GM12878 (cell line): ENCODE results near the gene SUSD5. TPM values are rescaled to one million over a fixed set of nuclear protein-coding genes. Genes with fewer than 3 reads are reported as not detected.

Source experiments
- ATAC-seq: fragments of 200-7000 bp; cut with Tn5 transposase; 3 replicates; pipeline ENCODE4 v1.9.1; 2020; ENCODE audit warnings: mild to moderate bottlenecking, moderate library complexity
- BruUV-seq: library from RNA; stranded (reverse); fragments of 400-500 nt; replicated peaks from 2 replicates; lab custom pipeline; 2021; lab: Mats Ljungman, UMichigan
- CTCF ChIA-PET: fragments of 300-600 bp; sonication (Branson Sonifier 250); formaldehyde crosslinking; extraction: SDS; loops from one replicate; lab custom pipeline; 2021; ENCODE audit warnings: inconsistent platforms; lab: Yijun Ruan, JAX
- POLR2A ChIA-PET: fragments of 350-600 bp; formaldehyde crosslinking; extraction: SDS; loops from one replicate; lab custom pipeline; 2021; ENCODE audit warnings: inconsistent platforms; lab: Charles Lee
- RAD21 ChIA-PET: fragments of 300-600 bp; sonication (Branson Sonifier 250); formaldehyde crosslinking; loops from one replicate; lab custom pipeline; 2023; ENCODE audit warnings: antibody characterized with exemption; ENCODE audit not compliant: unreplicated experiment; lab: Charles Lee
- SMC1A ChIA-PET: fragments of 300-600 bp; sonication (Branson Sonifier 250); formaldehyde crosslinking; loops from one replicate; lab custom pipeline; 2023; ENCODE audit not compliant: unreplicated experiment, uncharacterized antibody; lab: Charles Lee
- DNase-seq: peaks from one replicate; pipeline ENCODE4 v3.0.0-alpha.2; 2011; ENCODE audit warnings: low read depth, low spot score
- FAIRE-seq: peaks from 3 replicates; lab custom pipeline; 2011; peaks lifted over from hg19 to GRCh38; lab: Jason Lieb, UNC
- H2AFZ ChIP-seq: 2 replicates; pipeline ENCODE4 v1.6.0; 2011; ENCODE audit warnings: low read depth, low read length, control low read depth; ENCODE audit not compliant: control insufficient read depth
- H3K27ac ChIP-seq: 2 replicates; pipeline ENCODE4 v1.5.1; 2011; ENCODE audit warnings: control low read depth; ENCODE audit not compliant: control insufficient read depth, insufficient read depth
- H3K27me3 ChIP-seq, 2 experiments: replicated peaks in 1 of 2; 2 replicates each; pipeline versions ENCODE4 v1.6.0 to v1.6.1; 2011; ENCODE audit warnings: low read length in 1 of 2; ENCODE audit not compliant: control insufficient read depth in 2 of 2, insufficient read depth in 2 of 2
- H3K36me3 ChIP-seq, 2 experiments: 2 replicates each; pipeline ENCODE4 v1.5.1; 2011; ENCODE audit warnings: low read length in 1 of 2; ENCODE audit not compliant: control insufficient read depth in 2 of 2, insufficient read depth in 2 of 2
- H3K4me1 ChIP-seq: 2 replicates; pipeline ENCODE4 v1.6.1; 2011; ENCODE audit warnings: mild to moderate bottlenecking, low read length, moderate library complexity, mixed read lengths; ENCODE audit not compliant: control insufficient read depth, insufficient read depth
- H3K4me2 ChIP-seq: 2 replicates; pipeline ENCODE4 v1.6.0; 2011; ENCODE audit warnings: control low read depth; ENCODE audit not compliant: control insufficient read depth, insufficient read depth
- H3K4me3 ChIP-seq: fragments of 200-600 bp; sonication (generic); 2 replicates; pipeline ENCODE4 v1.5.1; 2016
- H3K79me2 ChIP-seq: 2 replicates; pipeline ENCODE4 v1.6.0; 2011; ENCODE audit warnings: low read length; ENCODE audit not compliant: control insufficient read depth, insufficient read depth
- H3K9ac ChIP-seq: 2 replicates; pipeline ENCODE4 v1.8.0; 2011; ENCODE audit warnings: low read length, control low read depth, mixed read lengths; ENCODE audit not compliant: control insufficient read depth, insufficient read depth
- H3K9me3 ChIP-seq: replicated peaks from 3 replicates; pipeline ENCODE4 v1.5.1; 2011; ENCODE audit warnings: mild to moderate bottlenecking, low read length; ENCODE audit not compliant: control insufficient read depth, insufficient read depth
- H4K20me1 ChIP-seq: 2 replicates; pipeline ENCODE4 v1.6.0; 2011; ENCODE audit not compliant: control insufficient read depth, insufficient read depth
- ASH2L ChIP-seq: fragments of 300-600, 200-600 bp; sonication (generic); IDR thresholded peaks from 2 replicates; pipeline ENCODE4 v1.6.1; 2017; ENCODE audit warnings: low read depth, mild to moderate bottlenecking, borderline replicate concordance
- BACH1 ChIP-seq: fragments of 450-650 bp; IDR thresholded peaks from 2 replicates; pipeline ENCODE4 v1.6.1; 2017; ENCODE audit warnings: mild to moderate bottlenecking, borderline replicate concordance
- EGR1 ChIP-seq, 2 experiments: IDR thresholded peaks; 1 replicate in 1 of 2; 2 replicates in 1 of 2; pipeline ENCODE4 v1.6.1; 2011 to 2012; ENCODE audit warnings: low read depth in 2 of 2, low read length in 2 of 2, borderline replicate concordance in 1 of 2, mild to moderate bottlenecking in 1 of 2, moderate library complexity in 1 of 2
- JUND ChIP-seq: IDR thresholded peaks from 2 replicates; pipeline ENCODE4 v1.6.1; 2012; ENCODE audit warnings: low read depth, mild to moderate bottlenecking, low read length, improper control_type of control experiment, moderate library complexity
- MYB ChIP-seq: fragments of 150-350 bp; IDR thresholded peaks from 2 replicates; pipeline ENCODE4 v1.6.1; 2014; ENCODE audit warnings: mild to moderate bottlenecking, low read depth, low read length, borderline replicate concordance
- RCOR1 ChIP-seq: conservative IDR thresholded peaks from 2 replicates; pipeline ENCODE4 v1.6.1; 2012; ENCODE audit warnings: low read depth, low read length, improper control_type of control experiment
- SMAD5 ChIP-seq: IDR thresholded peaks from 2 replicates; pipeline ENCODE4 v1.6.1; 2016; ENCODE audit warnings: antibody characterized with exemption, low read depth
- TBL1XR1 ChIP-seq: IDR thresholded peaks from 2 replicates; pipeline ENCODE4 v1.6.1; 2012; ENCODE audit warnings: low read depth, low read length, improper control_type of control experiment
- WGBS: methylation state at CpG from one replicate; pipeline ENCODE4 v1.1.6; 2016; ENCODE audit warnings: low lambda C conversion rate; ENCODE audit not compliant: insufficient replicate concordance, insufficient coverage; ENCODE audit errors: missing lambda C conversion rate; 5-methylcytosine and 5-hydroxymethylcytosine counted together
- in situ Hi-C: fragments of 300-500 bp; cut with MboI; formaldehyde crosslinking; loops from 9 replicates; pipeline ENCODE4 v1.14.3; 2018; ENCODE audit warnings: mixed read lengths
- intact Hi-C: fragments of 100-400 bp; cut with micrococcal nuclease; formaldehyde crosslinking; loops from one replicate; pipeline ENCODE4 v1.14.2; 2022; ENCODE audit not compliant: unreplicated experiment
- polyA plus RNA-seq, 11 experiments: library from polyadenylated mRNA; depleted of rRNA in 4 of 11; unstranded in 6 of 11; stranded (reverse) in 5 of 11; fragments of >200 nt; fragmentation: Nextera tagmentation in 4 of 11; fragmentation: Illumina TruSeq in 1 of 11; extraction: Ambion mirVana in 4 of 11; extraction: Trizol in 1 of 11; gene quantifications; 1 replicate in 1 of 11; 2 replicates in 10 of 11; pipeline versions ENCODE4 v1.2.1 to v1.2.3, GENCODE V29; 2011 to 2016; ENCODE audit warnings: inconsistent platforms in 2 of 11, missing spikeins in 2 of 11, low read depth in 1 of 11
- total RNA-seq, 4 experiments: library from RNA; depleted of rRNA in 3 of 4; stranded (reverse); fragments of >200 nt in 3 of 4; fragmentation: Illumina TruSeq in 1 of 4; extraction: Trizol in 1 of 4; gene quantifications; 2 replicates each; pipeline versions ENCODE4 v1.2.1 to v1.2.3, GENCODE V29; 2013 to 2021
- TF ChIP-seq, protein P1 (sequence below): fragments of 450-650 bp; IDR thresholded peaks from 2 replicates; pipeline ENCODE4 v1.6.1; 2018; ENCODE audit warnings: borderline replicate concordance, mild to moderate bottlenecking; ENCODE audit not compliant: partially characterized antibody
- TF ChIP-seq, protein P2 (sequence below): fragments of 450-650 bp; IDR thresholded peaks from 2 replicates; pipeline ENCODE4 v1.6.1; 2017; ENCODE audit warnings: mild to moderate bottlenecking, low read depth, inconsistent platforms; ENCODE audit not compliant: poor library complexity, severe bottlenecking
- TF ChIP-seq, protein P3 (sequence below): fragments of 450-650 bp; IDR thresholded peaks from 2 replicates; pipeline ENCODE4 v1.6.1; 2018; ENCODE audit warnings: mild to moderate bottlenecking, low read depth, moderate library complexity; ENCODE audit not compliant: partially characterized antibody
- TF ChIP-seq, protein P4 (sequence below): fragments of 450-650 bp; conservative IDR thresholded peaks from 2 replicates; pipeline ENCODE4 v1.6.1; 2017; ENCODE audit warnings: mild to moderate bottlenecking, moderate library complexity

SUSD5 gene
- total and polyA plus RNA-seq, 10 of the 15 experiments (the other 5 are each of a cell fraction or from before 2014, with no cell fraction given) = 0.01 to 0.05 (median 0.03) TPM; not detected in 4

DNA sequence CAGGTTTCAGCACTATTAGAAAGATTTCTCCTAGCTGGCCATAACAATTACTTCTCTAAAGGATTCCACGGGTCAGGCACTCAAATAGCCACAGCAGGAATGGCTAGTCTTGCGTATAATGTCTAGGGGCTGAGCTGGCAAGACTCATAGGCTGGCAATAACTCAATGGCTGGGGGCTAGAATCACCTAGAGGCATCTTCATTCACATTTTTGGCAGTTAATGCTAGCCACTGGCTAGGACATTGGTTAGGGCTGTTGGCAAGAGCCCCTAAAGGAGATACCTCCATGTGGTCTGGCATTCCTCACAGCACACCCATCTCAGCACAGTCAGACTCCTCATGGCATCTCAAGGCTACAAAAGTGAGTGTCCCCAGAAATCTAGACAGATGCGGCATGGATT is 6.2 kb downstream of the SUSD5 start:
- no peaks in the 10 kb centered on the region for H3K4me1 ChIP-seq
- WGBS = 50% methylated on average over 3 of the region's 3 CpGs
- ATAC-seq (no peak), DNase-seq (no peak), FAIRE-seq (no peak)
- CTCF ChIA-PET = no interaction called here
- H3K9me3 ChIP-seq = no peaks in the 10 kb centered on the region; the same call in 2 of the 3 replicates
- H3K4me3 ChIP-seq = no peak overlapping the region
- POLR2A ChIA-PET = no interaction called here
- no peak overlapping the region for H3K4me2 ChIP-seq
- no peaks in the 10 kb centered on the region for H3K79me2 ChIP-seq
- RAD21 ChIA-PET = no interaction called here
- peaks cover 0 to 1% of the 10 kb centered on the region in 2 experiments; a peak in 1 of 4 replicates for H3K27me3 ChIP-seq
- H4K20me1 ChIP-seq = no peaks in the 10 kb centered on the region
- H3K9ac ChIP-seq = no peak overlapping the region
- TF ChIP-seq, protein P1, sequence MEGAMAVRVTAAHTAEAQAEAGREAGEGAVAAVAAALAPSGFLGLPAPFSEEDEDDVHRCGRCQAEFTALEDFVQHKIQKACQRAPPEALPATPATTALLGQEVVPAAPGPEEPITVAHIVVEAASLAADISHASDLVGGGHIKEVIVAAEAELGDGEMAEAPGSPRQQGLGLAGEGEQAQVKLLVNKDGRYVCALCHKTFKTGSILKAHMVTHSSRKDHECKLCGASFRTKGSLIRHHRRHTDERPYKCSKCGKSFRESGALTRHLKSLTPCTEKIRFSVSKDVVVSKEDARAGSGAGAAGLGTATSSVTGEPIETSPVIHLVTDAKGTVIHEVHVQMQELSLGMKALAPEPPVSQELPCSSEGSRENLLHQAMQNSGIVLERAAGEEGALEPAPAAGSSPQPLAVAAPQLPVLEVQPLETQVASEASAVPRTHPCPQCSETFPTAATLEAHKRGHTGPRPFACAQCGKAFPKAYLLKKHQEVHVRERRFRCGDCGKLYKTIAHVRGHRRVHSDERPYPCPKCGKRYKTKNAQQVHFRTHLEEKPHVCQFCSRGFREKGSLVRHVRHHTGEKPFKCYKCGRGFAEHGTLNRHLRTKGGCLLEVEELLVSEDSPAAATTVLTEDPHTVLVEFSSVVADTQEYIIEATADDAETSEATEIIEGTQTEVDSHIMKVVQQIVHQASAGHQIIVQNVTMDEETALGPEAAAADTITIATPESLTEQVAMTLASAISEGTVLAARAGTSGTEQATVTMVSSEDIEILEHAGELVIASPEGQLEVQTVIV = no peak
- TF ChIP-seq EGR1 (IDR thresholded peaks at IDR 0.05; ENCODE audit: borderline replicate concordance in 1 of 2, low read depth in 2 of 2, low read length in 2 of 2) (no peak), ASH2L (no peak), SMAD5 (no peak), MYB (no peak), TBL1XR1 (no peak), JUND (no peak), RCOR1 (no peak), BACH1 (no peak)
- TF ChIP-seq, protein P2, sequence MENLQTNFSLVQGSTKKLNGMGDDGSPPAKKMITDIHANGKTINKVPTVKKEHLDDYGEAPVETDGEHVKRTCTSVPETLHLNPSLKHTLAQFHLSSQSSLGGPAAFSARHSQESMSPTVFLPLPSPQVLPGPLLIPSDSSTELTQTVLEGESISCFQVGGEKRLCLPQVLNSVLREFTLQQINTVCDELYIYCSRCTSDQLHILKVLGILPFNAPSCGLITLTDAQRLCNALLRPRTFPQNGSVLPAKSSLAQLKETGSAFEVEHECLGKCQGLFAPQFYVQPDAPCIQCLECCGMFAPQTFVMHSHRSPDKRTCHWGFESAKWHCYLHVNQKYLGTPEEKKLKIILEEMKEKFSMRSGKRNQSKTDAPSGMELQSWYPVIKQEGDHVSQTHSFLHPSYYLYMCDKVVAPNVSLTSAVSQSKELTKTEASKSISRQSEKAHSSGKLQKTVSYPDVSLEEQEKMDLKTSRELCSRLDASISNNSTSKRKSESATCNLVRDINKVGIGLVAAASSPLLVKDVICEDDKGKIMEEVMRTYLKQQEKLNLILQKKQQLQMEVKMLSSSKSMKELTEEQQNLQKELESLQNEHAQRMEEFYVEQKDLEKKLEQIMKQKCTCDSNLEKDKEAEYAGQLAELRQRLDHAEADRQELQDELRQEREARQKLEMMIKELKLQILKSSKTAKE = no peak
- TF ChIP-seq, protein P3, sequence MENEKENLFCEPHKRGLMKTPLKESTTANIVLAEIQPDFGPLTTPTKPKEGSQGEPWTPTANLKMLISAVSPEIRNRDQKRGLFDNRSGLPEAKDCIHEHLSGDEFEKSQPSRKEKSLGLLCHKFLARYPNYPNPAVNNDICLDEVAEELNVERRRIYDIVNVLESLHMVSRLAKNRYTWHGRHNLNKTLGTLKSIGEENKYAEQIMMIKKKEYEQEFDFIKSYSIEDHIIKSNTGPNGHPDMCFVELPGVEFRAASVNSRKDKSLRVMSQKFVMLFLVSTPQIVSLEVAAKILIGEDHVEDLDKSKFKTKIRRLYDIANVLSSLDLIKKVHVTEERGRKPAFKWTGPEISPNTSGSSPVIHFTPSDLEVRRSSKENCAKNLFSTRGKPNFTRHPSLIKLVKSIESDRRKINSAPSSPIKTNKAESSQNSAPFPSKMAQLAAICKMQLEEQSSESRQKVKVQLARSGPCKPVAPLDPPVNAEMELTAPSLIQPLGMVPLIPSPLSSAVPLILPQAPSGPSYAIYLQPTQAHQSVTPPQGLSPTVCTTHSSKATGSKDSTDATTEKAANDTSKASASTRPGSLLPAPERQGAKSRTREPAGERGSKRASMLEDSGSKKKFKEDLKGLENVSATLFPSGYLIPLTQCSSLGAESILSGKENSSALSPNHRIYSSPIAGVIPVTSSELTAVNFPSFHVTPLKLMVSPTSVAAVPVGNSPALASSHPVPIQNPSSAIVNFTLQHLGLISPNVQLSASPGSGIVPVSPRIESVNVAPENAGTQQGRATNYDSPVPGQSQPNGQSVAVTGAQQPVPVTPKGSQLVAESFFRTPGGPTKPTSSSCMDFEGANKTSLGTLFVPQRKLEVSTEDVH = no peak
- TF ChIP-seq, protein P4, sequence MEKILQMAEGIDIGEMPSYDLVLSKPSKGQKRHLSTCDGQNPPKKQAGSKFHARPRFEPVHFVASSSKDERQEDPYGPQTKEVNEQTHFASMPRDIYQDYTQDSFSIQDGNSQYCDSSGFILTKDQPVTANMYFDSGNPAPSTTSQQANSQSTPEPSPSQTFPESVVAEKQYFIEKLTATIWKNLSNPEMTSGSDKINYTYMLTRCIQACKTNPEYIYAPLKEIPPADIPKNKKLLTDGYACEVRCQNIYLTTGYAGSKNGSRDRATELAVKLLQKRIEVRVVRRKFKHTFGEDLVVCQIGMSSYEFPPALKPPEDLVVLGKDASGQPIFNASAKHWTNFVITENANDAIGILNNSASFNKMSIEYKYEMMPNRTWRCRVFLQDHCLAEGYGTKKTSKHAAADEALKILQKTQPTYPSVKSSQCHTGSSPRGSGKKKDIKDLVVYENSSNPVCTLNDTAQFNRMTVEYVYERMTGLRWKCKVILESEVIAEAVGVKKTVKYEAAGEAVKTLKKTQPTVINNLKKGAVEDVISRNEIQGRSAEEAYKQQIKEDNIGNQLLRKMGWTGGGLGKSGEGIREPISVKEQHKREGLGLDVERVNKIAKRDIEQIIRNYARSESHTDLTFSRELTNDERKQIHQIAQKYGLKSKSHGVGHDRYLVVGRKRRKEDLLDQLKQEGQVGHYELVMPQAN = no peak
- no peak overlapping the region for H2AFZ ChIP-seq
- no TSS peak for BruUV-seq
- H3K27ac ChIP-seq = no peak overlapping the region
- in situ Hi-C loops = no loop called here
- intact Hi-C loops = no loop called here
- SMC1A ChIA-PET = no interaction called here
- no peaks in the 10 kb centered on the region for H3K36me3 ChIP-seq
